Activated naive CD8-positive, alpha-beta T cell (primary cell): ENCODE results near the gene IMPA2.

Source experiments
- H3K27ac Mint-ChIP-seq: one replicate; pipeline ENCODE4 v1.8.0; 2021; ENCODE audit warnings: mixed read lengths
- H3K27me3 Mint-ChIP-seq: one replicate; pipeline ENCODE4 v1.8.0; 2021; ENCODE audit warnings: mixed read lengths
- H3K36me3 Mint-ChIP-seq: one replicate; pipeline ENCODE4 v1.8.0; 2021; ENCODE audit warnings: mixed read lengths
- H3K4me1 Mint-ChIP-seq: one replicate; pipeline ENCODE4 v1.8.0; 2021; ENCODE audit warnings: low read depth, mixed read lengths
- H3K4me3 Mint-ChIP-seq: one replicate; pipeline ENCODE4 v1.8.0; 2021; ENCODE audit warnings: mild to moderate bottlenecking, mixed read lengths
- H3K9me3 Mint-ChIP-seq: one replicate; pipeline ENCODE4 v1.8.0; 2021; ENCODE audit warnings: low read depth, mixed read lengths

Gene IMPA2

DNA sequence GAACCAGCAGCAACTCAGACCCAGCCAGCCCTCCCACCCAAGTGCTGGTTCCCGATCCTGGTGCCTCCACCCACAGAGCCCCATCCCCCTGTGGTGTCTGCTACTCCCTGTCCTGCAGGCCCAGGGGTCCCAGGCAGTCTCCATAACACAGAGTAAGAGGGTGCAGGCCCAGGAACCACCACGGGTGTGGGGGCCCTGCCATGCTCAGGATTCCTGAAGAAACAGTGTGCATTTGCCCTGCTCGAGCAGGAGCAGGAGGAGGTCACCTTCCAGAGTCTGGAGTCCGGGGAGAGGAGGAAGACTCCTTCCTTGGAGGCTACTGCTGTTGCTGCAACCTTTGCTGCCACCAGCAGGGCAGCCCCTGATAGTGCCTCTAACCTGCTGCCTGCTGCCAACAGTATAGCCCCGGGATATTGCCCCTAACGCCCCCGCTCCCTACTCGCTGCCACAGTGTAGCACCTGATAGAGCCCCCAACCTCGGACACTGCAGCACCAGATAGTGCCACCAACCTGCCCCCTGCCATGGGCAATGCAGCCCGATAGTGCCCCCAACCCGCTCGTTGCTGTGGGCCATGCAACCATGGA, 65.5 kb downstream of the IMPA2 start:
- H3K27me3 Mint-ChIP-seq: no peaks in the 10 kb centered on the region
- H3K4me3 Mint-ChIP-seq: no peak overlapping the region
- no peaks in the 10 kb centered on the region for H3K9me3 Mint-ChIP-seq
- H3K4me1 Mint-ChIP-seq: no peaks in the 10 kb centered on the region
- no peak overlapping the region for H3K27ac Mint-ChIP-seq
- no peaks in the 10 kb centered on the region for H3K36me3 Mint-ChIP-seq

DNA sequence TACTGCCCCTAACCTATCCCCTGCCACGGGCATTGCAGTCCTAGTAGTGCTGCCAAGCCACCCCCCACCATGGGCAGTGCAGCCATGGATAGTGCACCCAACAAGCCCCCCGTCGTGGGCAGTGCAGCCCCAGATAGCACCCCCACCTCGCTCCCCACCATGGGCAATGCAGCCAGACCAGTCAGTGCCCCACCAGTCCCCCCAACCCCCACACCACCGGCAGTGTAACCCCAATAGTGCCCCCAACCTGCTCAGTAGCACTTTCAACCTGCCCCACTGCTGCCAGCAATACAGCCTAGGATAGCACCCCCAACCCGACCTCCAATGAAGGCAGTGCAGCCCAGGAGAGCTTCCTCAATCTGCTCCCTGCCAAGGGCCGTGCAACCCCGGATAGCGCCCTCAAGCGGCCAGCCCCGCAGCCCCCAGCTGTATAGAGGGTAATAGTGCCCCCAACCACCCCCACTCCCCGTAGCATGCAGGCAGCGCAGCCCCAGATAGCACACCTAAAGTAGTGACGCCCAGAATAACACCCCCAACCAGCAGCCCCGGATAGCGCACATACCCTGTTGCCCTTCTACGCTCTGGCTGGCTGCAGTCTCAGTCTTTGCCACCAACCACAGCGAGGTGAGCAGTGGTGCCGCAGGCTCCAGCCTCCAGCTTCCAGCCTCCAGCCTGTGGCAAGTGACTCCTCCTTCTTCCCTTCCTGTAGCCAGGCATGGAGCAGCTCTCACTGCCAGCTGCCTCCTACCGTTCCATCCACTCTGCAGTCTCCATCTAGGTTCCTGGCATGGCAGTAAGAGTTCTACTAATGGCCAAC, 66.9 kb downstream of the IMPA2 start:
- Mint-ChIP-seq H3K27ac (no peak overlapping the region), H3K4me3 (no peak overlapping the region), H3K4me1 (no peaks in the 10 kb centered on the region), H3K27me3 (peaks cover 3% of the 10 kb centered on the region), H3K36me3 (no peaks in the 10 kb centered on the region), H3K9me3 (no peaks in the 10 kb centered on the region)

DNA sequence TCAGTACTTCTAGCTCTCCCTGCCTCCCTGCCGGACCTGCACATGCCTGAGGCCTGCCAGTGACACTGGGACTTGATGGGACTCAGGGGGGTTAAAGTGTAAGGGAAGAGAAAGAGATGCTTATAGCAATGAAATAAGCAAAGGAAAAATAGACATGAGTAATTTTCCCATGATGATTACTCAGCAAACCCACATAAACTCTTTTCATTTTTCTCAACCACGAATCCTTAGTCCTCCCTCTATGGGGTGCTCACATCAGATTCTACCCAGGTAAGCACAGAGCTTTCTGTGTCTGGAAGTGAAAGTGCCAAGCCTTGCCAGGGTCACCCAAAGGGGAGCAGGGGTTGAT, 67.5 kb downstream of the IMPA2 start:
- Mint-ChIP-seq H3K4me3 (no peak overlapping the region), H3K27ac (no peak overlapping the region), H3K4me1 (no peaks in the 10 kb centered on the region), H3K27me3 (peaks cover 3% of the 10 kb centered on the region), H3K9me3 (no peaks in the 10 kb centered on the region), H3K36me3 (no peaks in the 10 kb centered on the region)

DNA sequence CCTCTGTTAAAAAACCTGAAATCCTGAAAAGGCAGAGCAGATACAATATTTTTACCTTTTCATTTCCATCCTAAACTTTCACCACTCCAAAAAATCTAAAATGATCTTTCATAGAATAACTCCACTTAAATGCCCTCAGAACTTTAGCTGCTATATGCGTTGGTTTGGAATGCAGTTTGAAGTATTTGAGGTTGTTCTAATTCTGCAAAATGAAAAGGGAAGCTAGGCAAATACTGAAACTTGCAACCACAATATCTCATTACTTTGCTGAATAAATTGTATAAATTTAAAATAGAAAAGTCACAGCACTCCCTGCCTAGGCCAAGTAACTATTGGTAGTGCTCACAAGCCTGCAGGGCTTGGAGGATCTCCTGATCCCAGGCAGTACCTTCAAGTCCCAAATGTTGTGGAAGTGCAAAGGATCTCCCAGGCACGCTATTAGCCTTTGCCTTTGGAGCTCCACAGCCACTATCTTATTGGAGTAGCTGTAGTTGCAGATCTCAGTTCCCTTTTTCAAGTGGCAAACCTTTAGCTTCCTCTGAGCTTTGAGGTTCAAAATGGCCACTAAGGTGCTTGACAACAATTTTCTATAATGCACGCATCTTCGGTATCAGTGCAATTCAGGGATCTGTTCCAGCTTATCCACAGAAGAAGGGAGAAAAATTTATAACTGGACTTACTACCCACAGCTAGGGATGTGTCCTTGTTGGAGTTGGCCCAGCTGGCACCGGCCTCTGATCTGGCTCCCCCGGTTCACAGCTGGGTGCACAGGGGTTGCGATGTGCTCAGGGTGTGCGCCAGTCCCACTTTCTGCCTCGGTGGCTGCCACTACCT, 68.9 kb downstream of the IMPA2 start:
- no peaks in the 10 kb centered on the region for H3K36me3 Mint-ChIP-seq
- no peaks in the 10 kb centered on the region for H3K9me3 Mint-ChIP-seq
- no peaks in the 10 kb centered on the region for H3K4me1 Mint-ChIP-seq
- H3K4me3 Mint-ChIP-seq: no peak overlapping the region
- peaks cover 6% of the 10 kb centered on the region for H3K27me3 Mint-ChIP-seq
- H3K27ac Mint-ChIP-seq: no peak overlapping the region

DNA sequence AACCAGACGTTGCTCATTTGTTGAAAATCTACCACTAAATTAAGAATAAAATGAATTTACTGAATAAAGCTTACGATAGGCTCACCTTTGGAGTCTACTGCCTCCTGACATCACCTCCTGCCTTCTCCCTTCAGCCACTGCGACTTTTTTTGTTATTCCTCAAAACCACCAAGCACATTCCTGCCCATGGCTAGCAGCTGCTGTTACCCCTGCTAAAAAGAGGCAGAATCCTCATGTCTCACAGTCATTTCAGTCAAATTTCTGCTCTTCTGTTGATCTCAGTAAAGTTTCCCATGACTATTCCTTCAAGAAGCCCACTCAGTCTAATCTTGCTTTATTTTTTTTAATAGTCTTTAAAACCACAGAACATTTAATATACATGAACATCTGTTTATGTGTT, 71.6 kb downstream of the IMPA2 start:
- H3K36me3 Mint-ChIP-seq: no peaks in the 10 kb centered on the region
- no peak overlapping the region for H3K27ac Mint-ChIP-seq
- no peaks in the 10 kb centered on the region for H3K4me1 Mint-ChIP-seq
- H3K27me3 Mint-ChIP-seq: peaks cover 6% of the 10 kb centered on the region
- H3K4me3 Mint-ChIP-seq: no peak overlapping the region
- H3K9me3 Mint-ChIP-seq: no peaks in the 10 kb centered on the region

DNA sequence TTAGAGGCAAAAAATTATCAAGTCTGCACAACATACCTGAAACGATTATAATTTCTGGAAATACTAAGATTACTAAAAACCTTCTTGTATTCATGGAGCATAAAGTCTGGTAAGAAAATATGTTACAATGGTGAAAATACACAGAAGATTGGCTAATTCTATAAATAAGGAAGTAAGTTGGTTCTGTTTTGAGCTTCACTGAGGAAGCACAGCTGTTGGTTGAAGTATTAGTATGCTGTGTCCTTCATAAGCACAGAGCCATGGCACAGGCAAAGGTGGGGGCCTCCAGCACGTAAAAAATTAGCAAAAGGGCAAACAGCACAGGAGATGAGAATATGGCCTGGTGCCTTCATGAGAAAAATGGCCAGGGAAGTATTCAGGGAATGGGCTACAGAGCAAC, 72.0 kb downstream of the IMPA2 start:
- H3K4me3 Mint-ChIP-seq: no peak overlapping the region
- H3K36me3 Mint-ChIP-seq: no peaks in the 10 kb centered on the region
- H3K27ac Mint-ChIP-seq: no peak overlapping the region
- peaks cover 6% of the 10 kb centered on the region for H3K27me3 Mint-ChIP-seq
- no peaks in the 10 kb centered on the region for H3K4me1 Mint-ChIP-seq
- H3K9me3 Mint-ChIP-seq: no peaks in the 10 kb centered on the region

DNA sequence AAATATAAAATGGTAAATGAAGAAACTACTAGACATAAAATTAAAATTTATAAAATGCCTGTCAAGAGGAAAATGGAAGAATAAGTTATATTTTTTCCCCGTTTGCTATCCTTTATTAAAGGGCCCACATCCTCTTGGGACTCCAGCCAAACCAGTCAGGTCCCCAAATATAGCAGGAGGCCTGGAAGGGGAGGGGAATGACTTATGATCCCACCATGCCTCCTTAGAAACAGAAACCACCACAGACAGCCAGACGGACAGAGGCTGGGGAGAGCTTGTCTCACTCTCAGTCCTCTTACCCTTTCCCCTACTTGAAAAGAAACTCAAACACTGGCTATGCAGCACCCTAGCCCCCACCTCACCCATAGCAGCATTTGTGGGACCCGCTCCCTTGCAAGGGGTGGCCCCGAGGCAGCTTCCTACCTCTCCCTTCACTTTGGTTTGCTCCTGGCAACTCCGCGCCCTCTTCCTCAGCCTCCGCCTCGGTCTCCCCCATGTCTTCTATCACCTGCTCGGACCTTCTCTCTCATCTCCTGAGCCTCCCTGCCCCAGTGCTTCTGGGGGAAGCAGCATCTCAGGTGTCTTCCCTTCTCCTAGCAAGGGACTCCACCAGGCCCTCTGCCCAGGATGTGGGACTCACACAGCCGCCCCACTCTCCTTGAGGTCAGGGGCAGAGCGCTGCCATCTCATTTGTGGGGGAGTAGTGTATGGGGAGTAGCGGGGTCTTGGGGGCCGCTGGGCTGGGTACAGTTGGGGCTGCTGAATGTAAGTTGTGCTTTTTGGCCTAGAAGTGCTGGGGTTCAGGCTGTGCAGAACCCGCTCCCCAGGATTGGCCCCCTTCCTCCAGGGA, 75.0 kb downstream of the IMPA2 start:
- H3K4me1 Mint-ChIP-seq: no peaks in the 10 kb centered on the region
- H3K9me3 Mint-ChIP-seq: no peaks in the 10 kb centered on the region
- no peak overlapping the region for H3K4me3 Mint-ChIP-seq
- H3K27me3 Mint-ChIP-seq: peaks cover 6% of the 10 kb centered on the region
- H3K27ac Mint-ChIP-seq: no peak overlapping the region
- H3K36me3 Mint-ChIP-seq: no peaks in the 10 kb centered on the region

DNA sequence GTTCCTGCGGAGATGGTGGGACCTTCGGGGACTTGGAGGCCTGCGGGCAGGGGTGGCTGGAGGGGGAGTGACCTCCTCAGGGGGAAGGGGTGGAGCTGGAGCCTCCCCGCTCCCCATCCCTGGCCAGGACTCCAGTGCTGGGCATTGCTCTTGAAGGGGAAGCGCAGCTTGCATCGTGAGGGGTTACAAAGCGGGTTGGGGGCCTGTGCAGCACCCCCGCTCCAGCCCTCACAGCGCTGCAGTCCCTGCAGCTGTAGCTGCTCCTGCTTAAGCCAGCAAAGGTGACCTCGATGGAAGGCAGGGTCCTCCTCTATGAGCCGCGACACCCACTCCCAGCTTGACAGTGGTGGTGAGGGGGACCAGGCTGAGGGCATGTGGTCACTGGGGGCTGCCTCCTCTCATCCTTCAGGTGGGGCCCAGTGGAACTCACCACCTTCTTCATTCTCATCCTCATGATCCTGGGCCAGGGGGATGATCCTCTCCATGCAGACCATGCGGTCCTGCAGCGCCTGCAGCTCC, 75.6 kb downstream of the IMPA2 start:
- H3K27me3 Mint-ChIP-seq: peaks cover 6% of the 10 kb centered on the region
- no peaks in the 10 kb centered on the region for H3K9me3 Mint-ChIP-seq
- H3K36me3 Mint-ChIP-seq: no peaks in the 10 kb centered on the region
- no peaks in the 10 kb centered on the region for H3K4me1 Mint-ChIP-seq
- H3K27ac Mint-ChIP-seq: no peak overlapping the region
- H3K4me3 Mint-ChIP-seq: no peak overlapping the region

DNA sequence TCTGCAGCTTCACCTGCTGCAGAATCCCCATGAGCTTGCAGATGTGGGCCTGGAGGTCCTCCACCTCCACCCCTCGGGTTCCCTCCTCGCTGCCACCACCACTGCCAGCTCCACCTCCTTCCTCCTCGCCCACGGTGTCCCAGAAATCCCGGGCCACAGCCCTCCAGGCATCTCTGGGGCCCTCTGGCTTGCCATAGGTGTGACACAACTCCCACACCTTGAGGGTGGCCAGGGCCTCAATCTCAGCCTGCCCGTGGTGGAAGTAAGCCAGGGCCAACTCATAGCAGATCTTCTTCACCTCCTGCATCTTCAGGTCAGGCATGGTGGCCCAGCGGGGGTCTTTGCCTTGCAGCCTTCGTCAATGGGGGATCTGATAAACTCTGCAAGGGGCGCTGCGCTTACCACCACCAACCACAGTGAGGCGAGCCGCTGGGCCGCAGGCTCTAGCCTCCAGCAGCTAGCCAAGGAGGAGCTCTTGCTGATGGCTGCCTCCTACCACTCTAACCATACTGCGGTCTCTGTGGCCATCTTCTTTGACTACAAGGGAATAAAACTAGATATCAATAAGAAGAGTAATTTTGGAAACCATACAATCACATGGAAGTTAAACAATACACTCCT, 76.2 kb downstream of the IMPA2 start:
- H3K36me3 Mint-ChIP-seq: no peaks in the 10 kb centered on the region
- H3K27me3 Mint-ChIP-seq: peaks cover 6% of the 10 kb centered on the region
- H3K9me3 Mint-ChIP-seq: no peaks in the 10 kb centered on the region
- H3K27ac Mint-ChIP-seq: no peak overlapping the region
- no peaks in the 10 kb centered on the region for H3K4me1 Mint-ChIP-seq
- no peak overlapping the region for H3K4me3 Mint-ChIP-seq

DNA sequence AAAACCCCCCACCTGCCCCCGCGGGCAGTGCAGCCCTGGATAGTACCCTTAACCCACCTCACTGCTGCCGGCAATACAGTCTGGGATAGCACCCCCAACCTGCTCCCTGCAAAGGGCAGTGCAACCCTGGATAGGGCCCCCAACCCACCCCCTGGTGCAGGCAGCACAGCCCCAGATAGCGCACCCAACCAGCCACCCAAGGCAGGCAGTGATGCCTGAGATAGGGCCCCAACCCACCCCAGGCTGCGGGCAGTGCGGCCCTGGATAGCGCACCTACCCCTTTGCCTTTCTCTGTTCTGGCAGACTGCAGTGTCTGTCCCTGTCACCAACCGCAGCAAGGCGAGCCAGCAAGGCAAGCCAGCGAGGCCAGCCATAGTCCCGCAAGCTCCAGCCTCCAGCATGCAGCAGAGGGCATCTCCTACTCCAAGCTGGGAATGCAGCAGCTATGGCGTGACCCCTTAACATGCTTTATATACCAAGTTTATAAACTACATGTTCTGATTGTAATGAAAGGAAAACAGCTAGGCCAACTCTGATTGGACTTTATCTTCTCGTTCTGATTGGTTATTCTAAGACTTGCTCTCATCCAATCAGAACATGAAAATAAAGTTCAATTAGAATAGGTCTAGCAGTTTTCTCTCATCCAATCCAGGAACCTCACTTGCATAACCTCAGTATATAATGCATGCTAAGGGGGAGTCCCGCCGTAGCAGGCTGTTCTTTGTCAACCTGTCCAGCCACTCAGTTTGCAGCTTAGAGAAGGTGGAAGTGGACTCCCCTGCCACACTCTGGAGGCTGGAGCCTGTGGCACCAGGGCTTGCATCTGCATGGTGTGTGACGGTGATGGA, 78.3 kb downstream of the IMPA2 start:
- no peak overlapping the region for H3K27ac Mint-ChIP-seq
- H3K27me3 Mint-ChIP-seq: no peaks in the 10 kb centered on the region
- H3K36me3 Mint-ChIP-seq: no peaks in the 10 kb centered on the region
- H3K9me3 Mint-ChIP-seq: no peaks in the 10 kb centered on the region
- no peak overlapping the region for H3K4me3 Mint-ChIP-seq
- H3K4me1 Mint-ChIP-seq: no peaks in the 10 kb centered on the region

DNA sequence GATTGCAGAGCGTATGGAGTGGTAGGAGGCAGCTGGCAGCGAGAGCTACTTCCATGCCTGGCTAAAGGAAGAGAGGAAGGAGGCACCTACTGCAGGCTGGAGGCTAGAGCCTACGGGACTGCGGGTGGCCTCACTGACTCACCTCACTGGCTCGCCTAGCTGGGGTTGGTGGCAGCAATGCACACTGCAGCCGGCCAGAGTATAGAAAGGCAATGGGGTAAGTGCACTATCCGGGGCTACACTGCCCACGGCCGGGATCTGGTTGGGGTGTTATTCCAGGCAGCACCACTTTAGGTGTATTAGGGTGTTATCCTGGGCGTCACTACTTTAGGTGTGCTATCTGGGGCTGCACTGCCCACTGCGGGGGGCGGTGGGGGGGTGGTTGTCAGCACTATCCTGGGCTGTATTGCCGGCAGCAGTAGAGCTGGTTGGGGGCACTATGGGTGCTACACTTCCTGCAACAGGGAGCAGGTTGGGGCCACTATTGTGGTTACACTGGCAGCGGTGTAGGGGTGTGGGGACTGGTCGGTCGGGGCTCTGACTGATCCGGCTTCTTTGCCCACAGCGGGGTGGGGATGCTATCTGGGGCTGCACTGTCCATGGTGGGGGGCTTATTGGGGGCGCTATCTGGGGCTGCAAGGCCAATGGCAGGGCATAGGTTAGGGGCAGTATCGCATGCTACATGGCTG, 79.0 kb downstream of the IMPA2 start:
- Mint-ChIP-seq H3K27ac (no peak overlapping the region), H3K9me3 (no peaks in the 10 kb centered on the region), H3K27me3 (no peaks in the 10 kb centered on the region), H3K4me3 (no peak overlapping the region), H3K4me1 (no peaks in the 10 kb centered on the region), H3K36me3 (no peaks in the 10 kb centered on the region)

DNA sequence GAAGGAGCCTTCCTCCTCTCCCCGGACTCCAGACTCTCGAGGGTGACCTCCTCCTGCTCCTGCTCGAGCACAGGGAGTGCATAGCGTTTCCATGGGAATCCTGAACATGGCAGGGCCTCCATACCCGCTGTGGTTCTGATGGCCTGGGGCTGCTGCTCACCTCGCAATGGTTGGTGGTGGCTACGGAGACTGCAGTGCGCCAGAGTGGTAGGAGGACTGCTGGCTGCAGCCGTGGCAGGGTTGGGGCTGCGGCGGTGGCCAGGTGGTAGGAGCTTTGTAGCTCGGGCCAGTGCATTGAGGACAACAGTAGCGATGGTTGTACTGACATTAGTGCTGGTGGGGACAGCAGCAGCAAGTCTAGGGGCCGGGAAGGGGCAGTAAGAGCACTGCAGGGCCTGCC, 80.4 kb downstream of the IMPA2 start:
- Mint-ChIP-seq H3K4me1 (no peaks in the 10 kb centered on the region), H3K27me3 (no peaks in the 10 kb centered on the region), H3K36me3 (no peaks in the 10 kb centered on the region), H3K9me3 (no peaks in the 10 kb centered on the region), H3K27ac (no peak overlapping the region), H3K4me3 (no peak overlapping the region)

DNA sequence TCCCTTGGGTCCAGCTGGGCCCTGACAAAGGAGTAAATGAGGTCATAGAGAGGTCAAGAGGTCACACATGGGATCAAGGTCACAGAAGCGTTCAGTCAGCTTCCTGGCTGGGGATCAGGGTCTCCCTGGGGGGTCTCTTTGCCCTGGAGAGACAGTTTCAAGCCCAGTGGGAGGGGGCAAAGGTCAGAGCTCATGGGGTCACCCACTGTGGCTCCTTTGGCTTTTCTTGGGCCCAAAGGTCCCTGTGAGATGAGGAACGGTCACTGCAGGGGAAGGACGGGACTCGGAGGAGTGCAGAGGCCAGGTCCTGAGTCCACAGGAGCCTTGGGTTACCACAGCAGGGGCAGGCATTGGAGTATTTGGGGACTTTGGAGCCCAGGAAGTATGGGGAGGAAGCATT, 81.7 kb downstream of the IMPA2 start:
- H3K36me3 Mint-ChIP-seq: no peaks in the 10 kb centered on the region
- no peaks in the 10 kb centered on the region for H3K4me1 Mint-ChIP-seq
- no peaks in the 10 kb centered on the region for H3K27me3 Mint-ChIP-seq
- H3K27ac Mint-ChIP-seq: no peak overlapping the region
- H3K9me3 Mint-ChIP-seq: no peaks in the 10 kb centered on the region
- H3K4me3 Mint-ChIP-seq: no peak overlapping the region
